T-helper 9 cell (primary cell): Measurements from ENCODE around the gene AFF3.

Experiments
- DNase-seq: peaks from one replicate; pipeline ENCODE4 v3.0.0-alpha.2; 2020

Gene AFF3

DNA sequence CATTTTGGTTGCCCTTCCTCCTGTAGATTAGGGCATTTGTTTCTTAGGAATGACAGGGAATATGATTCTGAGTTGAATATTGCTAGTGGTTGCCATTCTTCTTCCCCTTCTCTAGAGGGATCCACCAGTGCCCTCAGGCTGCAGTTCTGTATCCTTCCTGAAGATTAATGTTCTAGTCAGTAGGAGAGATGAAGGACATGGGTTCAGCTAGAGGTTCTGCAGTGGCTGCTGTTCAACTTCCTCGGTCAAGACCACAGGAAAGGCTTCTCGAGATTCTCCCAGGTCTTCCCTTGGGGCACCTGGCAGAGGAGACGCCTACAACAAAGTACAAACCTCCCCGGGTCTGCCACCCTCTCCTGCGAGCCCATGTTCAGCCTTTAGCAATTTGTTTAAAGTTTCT is 325.5 kb downstream of the AFF3 start:
- no peak for DNase-seq

DNA sequence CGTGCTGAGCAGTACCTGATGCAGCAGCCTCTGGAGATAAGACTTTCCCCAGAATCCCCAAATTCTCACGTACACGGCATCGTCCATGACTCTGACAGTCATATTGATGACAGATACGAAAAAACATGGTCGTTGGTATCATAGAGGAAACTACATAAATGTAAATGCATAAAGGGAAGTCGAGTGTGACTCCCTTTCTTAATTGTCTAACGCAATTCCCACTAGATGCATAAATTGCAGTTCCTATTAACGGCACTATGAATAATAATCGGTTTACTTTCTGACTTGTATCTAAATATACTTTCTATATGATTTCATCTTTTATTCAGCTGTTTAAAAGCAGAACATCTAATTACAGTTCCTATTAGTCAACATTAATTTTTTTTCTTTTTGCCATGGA is 330.0 kb downstream of the AFF3 start:
- no peak for DNase-seq

DNA sequence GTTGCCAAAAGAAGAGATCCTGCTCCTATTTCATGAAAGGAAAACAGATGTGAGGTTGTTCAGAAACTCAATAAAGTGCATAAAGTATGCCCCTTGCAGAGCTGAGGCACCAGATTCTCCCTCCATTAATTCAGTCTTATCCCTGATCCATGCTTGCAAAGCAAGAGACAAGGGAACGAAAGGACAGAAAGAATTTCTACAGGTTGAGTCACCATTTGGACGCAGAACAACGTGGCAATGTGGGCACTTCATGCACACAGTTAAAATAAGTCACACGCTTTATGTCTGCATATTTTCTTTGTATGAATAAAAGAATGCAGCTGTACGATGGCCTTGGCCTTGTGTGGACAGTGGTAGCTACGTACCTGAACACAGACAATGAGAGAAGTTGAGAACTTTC is 330.8 kb downstream of the AFF3 start:
- no peak for DNase-seq

DNA sequence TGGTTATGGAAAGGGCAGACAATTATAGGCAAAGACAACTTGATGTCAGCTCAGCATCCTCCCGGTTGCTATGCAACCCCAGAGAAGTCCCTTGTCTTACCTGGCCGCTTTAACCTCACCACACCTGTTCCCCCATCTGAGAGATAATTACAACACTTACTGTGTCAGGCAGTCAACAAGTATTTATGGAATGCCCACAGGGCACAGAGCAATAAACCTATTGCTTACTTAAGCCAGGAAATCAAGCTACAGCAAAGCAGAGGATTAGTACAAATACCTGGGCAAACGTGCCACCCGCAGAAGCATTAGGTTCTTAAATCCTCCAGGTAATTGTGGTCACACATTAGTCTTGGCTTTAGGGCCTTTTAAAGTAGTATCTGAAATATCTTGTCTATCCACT is 332.2 kb downstream of the AFF3 start:
- DNase-seq = no peak

DNA sequence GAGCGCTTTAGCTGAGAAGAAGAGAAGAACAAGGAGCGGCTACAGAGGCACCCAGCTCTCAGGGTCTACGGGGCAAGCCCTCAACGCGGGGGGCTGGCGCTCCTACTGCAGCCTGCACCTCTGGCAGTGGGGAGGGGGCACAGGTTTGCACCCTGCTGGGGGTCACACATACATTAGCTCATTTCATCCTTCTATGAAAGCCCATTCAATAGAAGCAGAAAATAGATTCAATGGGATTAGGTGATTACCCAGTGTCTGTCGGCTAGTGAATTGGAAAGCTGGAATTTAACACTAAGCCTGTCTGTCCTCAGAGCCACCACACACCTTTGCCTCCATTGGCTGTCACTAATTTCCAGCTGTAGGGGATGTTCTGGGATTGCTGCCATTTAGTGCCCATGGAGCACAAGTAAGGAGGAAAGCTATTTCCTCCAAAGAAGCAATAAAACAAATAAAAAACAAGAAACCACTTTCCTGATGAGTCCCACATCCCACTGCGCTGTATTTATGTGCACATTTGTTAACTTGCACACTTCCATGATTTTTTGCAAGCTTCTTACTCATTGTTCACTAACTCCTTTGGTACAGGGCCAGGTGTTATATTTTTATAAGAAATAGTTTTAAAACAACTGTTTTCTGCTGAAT is 333.0 kb downstream of the AFF3 start:
- no peak for DNase-seq

DNA sequence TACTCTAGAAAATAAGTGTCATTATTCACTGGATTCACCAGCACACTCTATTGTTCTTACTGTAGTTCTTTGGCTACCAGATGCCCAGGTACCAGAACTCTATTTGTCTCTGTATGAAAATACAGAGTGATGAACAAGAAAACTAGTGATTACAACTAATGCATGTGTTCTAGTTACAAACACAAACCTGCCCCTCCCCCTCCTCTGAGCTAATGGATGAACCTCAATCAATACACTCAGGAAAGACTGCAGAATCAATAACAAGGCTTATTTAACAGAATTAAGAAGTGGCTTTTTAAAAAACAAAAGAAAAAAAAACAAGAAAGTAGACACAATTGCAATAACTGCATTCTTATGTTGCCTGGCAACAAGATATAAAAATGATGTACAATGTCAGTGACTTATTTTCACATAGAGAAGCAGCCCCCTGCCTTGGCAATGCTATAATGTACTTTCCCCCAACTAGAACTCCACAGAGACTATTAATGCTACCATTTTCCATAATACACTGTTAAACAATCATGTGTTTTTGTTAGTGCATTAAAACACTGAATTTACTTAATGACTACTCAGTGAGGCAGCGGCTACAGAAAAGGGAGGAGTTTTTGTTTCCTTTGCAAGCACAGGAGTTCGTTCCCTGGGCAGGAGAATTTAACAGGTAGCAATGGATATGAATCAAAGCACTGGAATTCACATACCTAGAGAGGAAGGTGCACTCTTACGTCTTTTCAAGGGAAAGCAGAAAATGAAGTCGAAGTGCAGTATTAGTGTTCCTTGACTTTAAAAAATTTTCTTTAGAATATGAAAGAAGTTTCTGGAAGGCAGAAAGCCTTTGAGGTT is 333.8 kb downstream of the AFF3 start:
- DNase-seq = no peak

DNA sequence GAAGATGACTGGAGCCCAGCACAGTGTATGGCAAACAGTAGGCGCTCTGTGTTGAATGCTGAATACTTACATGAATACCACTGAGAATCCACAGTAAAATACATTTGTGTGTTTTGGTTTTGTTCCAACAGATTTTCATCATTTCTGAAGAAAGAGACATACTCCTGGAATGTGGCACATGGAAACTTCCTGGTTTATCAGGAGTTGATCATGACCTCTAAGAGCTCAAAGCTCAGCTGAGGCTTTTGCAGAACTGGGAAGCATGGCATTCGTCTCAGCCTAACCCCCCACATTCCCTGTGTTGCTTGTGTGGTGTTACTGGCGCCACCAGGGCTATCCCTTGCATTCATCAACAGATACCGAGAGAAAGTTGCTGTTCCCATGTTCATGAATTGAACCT is 335.6 kb downstream of the AFF3 start:
- no peak for DNase-seq

DNA sequence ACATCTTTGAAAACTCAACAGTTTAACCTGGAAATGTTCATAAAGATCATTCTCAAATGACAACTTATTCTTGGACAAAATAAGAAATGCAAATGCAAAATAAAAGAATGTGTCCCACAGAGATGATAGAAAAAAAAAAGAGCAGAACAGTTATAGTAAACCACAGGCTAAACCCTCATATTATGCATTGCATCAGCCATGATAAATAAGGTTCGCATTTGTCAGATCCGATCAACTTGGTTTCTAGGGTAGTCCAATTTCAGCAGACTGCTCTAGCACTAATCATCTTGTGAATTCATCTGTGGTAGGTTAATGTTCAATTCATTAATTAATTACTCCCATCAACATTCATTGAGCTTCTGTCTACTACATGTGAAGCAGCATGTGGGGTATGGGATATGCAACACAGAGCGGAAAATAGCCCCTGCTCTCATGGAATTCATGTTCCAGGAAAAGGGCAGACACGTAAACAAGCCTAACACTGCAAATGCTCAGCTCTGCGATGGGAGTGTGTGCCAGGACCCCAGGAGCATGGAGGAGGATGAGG is 336.4 kb downstream of the AFF3 start:
- no peak for DNase-seq

DNA sequence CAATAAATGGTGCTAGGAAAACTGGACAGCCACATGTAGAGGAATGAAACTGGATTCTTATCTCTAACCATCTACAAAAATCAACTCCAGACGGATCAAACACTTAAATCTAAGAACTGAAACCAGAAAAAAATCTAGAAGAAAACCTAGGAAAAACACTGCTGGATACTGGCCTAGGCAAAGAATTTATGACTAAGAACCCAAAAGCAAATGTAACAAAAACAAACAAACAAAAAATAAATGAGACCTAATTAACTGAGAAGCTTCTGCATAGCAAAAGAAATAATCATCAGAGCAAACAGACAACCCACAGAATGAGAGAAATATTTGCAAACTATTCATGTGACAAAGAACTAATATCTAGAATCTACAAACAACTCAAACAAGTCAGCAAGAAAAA is 338.5 kb downstream of the AFF3 start:
- no peak for DNase-seq

DNA sequence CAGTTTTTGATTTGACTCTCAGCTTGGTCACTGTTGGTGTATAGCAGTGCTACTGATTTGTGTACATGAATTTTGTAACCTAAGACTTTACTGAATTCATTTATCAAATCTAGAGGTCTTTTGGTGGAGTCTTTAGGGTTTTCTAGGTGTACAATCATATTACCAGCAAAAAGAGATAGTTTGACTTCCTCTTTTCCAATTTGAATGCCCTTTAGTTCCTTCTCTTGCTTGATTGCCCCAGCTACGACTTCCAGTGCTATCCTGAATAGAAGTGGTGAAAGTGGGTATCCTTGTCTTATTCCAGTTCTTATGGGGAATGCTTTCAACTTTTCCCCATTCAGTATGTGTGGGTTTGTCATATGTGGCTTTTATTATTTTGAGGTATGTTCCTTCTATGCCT is 339.7 kb downstream of the AFF3 start:
- no peak for DNase-seq

DNA sequence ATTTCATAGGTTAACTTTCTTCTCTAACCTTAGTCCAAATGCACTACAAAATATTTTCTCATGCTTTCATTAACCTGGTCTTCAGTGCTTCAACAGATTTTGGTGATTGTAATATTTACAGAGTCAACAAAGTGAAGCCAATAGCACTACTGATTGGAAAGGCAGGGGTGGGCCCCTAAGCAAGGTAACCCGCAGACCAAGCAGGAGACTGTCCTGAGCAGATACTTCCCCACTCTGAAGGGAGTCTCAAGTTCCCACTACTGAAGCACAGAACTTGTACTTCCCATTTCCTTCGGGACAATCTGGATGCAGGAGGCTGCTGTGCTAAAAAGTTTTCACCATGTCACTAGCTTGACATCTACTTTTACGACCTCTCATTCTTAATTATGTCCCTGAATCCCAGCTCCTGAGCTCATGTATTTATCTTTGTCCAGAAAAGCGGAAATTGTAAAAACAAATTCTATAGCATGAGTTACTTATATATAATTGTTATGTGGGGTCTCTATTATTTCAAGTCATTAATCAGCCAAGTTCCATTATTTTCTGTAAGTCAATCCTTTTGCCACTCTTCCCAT is 341.0 kb downstream of the AFF3 start:
- DNase-seq = no peak

DNA sequence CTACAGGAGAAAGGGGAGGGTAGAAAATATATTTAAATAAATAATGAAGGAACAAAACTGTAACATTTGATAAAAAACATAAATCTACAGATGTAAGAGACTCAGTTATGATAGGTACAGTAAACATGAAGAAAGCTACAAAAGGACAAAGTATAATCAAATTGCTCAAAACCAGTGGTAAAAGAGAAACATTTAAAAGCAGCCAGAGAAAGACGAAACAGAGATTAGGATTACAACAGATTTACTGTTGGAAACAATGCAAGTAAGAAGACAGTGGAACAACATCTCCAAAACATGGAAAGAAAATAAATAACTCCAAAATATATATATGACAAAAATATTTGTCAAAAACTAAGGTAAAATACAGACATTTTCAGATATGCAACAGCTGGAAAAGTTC is 344.9 kb downstream of the AFF3 start:
- no peak for DNase-seq

DNA sequence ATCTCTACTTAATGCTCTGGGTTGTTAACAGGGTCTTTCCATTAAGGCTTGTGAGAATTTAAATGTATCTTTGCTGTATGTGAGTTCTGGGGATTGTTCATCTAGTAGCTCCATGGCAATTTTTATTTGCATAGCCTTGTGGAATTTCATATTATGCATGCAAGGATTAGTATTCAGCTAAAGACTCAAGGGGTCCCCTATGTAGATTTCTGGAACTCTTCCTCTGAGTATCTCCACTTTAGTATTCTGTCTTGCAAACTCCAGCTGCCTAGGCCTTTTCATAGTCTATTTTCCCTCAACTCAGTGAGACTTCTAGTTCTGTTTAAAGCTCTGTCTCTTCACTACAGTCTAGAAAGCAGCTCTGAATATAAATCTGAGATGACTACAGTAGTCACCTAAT is 348.0 kb downstream of the AFF3 start:
- no peak for DNase-seq

DNA sequence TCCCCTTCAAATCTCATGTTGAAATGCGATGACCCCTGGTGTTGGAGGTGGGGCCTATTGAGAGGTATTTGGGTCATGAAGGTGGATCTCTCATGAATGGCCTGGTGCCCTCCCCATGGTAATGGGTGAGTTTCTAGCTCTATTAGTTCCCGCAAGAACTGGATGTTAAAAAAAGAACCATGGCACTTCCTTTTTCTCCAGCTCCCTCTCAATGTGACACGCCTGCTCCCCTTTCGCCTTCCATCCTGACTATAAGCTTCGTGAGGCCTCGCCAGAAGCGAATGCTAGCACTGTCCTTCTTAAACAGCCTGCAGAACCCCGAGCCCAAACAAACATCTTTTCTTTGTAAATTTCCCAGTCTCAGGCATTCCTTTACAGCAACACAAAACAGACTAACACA is 349.4 kb downstream of the AFF3 start:
- no peak for DNase-seq

DNA sequence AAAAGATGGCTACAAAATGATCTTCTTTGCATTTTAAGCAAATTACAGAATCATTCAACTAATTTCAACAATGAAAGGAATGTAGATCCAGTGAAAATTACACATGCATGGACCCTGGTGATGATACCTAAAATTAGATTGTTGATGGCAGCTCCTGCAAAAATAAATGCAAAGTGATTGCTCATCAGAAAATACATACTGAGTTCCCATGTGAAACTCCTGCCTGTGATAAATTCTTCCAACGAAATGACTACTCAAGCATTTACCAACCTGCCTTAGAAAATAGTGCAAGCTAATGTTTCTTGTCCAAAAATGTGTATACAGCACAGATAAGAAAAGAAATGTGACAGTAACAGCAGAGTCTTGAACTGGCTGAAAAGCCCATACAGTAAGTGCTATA is 352.5 kb downstream of the AFF3 start:
- DNase-seq = no peak

DNA sequence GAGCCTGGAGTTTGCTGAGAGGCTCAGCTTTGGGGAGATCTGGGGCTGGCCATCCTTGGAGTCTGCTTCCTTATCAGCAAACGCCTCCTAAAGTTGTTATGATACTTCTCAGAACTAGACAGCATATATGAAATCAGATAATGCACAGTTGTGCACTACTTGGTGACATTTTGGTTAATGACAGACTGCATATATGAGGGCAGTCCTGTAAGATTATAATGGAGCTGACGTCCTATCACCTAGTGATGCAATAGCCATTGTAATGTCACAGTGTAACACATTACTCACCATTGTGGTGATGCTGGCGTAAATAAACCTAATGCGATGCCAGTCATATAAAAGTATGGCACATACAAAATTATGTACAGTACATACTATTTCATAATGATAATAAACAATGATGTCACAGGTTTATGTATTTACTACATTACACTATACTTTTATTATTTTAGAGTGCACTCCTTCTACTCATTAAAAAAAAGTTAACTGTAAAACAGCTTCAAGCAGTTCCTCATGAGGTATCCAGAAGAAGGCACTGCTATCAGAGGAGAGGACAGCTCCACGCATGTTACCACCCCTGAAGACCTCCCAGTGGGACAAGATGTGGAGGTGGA is 354.5 kb downstream of the AFF3 start:
- no peak for DNase-seq

DNA sequence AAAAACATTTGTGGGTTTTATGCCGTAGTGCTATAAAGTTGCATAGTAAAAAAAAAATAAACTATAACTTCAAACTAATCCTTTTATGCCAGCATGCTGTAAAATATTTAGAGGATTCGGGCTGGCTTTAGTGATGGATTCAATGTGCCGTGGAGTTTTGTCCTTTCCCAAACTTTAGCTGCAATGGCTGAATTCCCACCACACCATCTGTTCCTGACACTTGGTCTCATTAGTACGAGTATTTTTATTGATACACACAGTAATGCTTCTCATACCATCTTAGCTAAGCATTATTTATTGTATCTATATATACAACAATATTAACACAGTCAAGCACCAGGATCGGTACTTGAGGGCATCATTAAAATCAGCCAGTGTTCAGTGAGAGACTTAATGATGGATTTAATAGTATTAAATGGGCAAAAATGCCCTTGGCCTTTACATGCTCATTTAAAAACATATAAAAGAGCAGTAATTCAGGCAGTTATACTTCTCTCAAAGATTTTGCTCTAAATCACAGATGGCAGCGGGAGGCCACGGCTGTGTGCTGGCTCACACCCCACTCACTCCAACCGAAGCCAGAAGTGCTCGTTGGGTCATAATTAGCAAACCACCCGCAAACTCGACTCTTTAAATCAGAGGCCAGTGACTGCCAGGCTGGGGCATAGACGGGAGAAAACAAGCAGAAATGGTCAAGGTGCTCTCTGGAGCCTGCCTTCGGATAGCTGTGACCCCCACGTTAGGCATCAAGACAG is 355.6 kb downstream of the AFF3 start:
- DNase-seq = no peak

DNA sequence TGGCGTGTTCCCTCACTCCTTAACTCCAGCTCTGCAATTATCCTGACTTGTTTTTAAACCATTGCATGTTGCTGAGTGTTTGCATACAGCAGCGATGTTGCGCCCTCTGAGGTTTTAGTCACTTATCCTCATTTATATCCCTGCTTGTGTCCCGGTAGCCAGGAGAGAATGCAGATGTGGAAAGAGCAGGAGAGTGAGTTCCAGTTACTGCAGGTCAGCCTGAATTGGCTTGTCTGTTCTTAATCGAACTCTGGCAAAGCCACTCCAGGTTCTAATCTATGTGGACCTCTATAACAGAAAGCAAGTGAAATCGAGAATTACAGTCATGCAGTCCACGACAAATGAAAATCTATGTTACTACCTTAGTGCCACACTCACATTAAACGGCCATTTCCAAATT is 357.4 kb downstream of the AFF3 start:
- no peak for DNase-seq

DNA sequence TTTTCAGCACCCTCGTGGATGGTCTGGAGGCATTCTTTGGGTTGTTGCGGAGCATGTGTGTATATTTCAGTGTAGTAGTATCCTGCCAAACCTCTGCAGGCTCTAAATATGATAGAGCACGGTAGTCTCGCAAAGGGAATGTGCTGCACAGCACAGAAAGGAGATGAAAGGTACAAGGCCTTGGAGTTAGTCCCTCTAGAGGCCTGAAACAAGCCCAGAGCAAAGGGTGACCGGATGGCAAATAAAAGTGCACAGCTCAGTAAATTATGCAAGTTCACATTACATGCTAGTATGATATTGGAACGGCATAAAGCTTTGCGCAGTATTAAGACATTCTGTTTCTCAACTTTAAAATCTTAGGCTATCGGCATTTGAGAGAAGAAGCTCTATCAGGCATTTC is 358.1 kb downstream of the AFF3 start:
- DNase-seq = no peak

DNA sequence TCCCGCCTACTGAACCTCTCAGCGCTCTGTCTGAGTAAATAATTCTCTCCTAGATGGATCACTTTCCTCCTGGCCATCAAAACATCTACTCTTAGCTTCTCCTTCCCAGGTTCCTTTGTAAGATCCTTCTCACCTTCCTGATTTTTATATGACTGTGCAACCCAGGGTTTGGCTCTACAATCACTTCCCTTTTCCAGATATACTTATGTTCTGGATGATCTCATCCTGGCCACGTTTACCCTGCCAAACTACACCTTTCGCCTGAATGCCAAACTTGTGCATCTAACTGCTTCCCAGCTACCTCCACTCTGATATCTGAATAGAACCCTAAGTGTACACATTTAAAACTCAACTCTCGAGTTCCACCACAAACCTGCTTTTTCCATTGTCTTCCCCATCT is 362.1 kb downstream of the AFF3 start:
- no peak for DNase-seq

DNA sequence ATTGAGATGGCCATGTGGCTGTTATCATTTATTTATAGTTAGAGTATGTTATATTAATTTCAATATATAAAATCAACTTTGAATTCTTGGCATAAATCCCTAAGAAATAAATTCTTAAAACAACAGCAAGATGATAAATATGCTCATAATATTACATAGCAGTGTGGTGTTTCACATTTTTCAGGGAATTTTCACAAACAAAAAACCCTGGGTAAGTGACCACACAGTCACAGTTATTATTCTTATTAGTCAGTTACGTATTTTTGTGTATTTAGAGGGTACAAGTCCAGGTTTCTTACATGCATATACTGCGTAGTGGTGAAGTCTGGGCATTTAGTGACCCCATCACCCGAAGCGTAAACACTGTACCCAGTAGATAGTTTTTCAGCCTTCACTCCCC is 363.1 kb downstream of the AFF3 start:
- no peak for DNase-seq

DNA sequence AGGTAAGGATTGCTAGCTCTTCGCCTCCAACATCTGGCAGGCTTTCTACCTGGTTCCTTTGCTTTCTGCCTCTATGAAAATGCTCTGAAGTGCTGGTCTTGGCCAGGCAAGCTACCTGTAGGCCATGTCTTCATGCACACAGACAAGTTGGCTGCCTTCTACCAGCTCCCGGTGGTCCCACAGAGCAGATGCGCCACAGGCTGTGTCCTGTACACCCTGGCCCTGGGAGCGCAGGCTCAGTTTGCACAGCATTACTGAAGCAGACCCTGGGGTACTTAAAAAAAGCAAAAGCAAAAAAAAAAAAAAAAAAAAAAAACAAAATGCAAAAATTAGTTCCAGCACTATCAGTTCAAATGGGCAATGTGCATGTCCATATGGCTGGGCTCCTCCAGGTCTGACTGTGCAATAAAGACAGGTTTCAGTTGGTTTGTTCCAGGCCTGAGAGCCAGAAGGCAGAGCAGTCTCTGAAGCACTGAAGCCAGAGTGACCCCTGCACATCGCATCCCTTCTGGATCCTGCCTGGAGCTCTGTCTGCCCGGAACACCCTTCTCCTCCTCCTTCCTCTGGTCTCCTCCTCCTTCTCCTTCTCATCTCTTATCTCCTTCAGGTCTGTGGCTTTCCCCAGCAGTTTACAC is 364.6 kb downstream of the AFF3 start:
- DNase-seq = no peak
